GM12878 (cell line): ENCODE results near the gene LRRK1. TPM values are rescaled to one million over a fixed set of nuclear protein-coding genes. Genes with fewer than 3 reads are reported as not detected.

Experiments used
- ATAC-seq: fragments of 200-7000 bp; cut with Tn5 transposase; 3 replicates; pipeline ENCODE4 v1.9.1; 2020; ENCODE audit warnings: mild to moderate bottlenecking, moderate library complexity
- BruUV-seq: library from RNA; stranded (reverse); fragments of 400-500 nt; replicated peaks from 2 replicates; lab custom pipeline; 2021; lab: Mats Ljungman, UMichigan
- CTCF ChIA-PET: fragments of 300-600 bp; sonication (Branson Sonifier 250); formaldehyde crosslinking; extraction: SDS; loops from one replicate; lab custom pipeline; 2021; ENCODE audit warnings: inconsistent platforms; lab: Yijun Ruan, JAX
- POLR2A ChIA-PET: fragments of 350-600 bp; formaldehyde crosslinking; extraction: SDS; loops from one replicate; lab custom pipeline; 2021; ENCODE audit warnings: inconsistent platforms; lab: Charles Lee
- RAD21 ChIA-PET: fragments of 300-600 bp; sonication (Branson Sonifier 250); formaldehyde crosslinking; loops from one replicate; lab custom pipeline; 2023; ENCODE audit warnings: antibody characterized with exemption; ENCODE audit not compliant: unreplicated experiment; lab: Charles Lee
- SMC1A ChIA-PET: fragments of 300-600 bp; sonication (Branson Sonifier 250); formaldehyde crosslinking; loops from one replicate; lab custom pipeline; 2023; ENCODE audit not compliant: unreplicated experiment, uncharacterized antibody; lab: Charles Lee
- DNase-seq: peaks from one replicate; pipeline ENCODE4 v3.0.0-alpha.2; 2011; ENCODE audit warnings: low read depth, low spot score
- FAIRE-seq: peaks from 3 replicates; lab custom pipeline; 2011; peaks lifted over from hg19 to GRCh38; lab: Jason Lieb, UNC
- H2AFZ ChIP-seq: 2 replicates; pipeline ENCODE4 v1.6.0; 2011; ENCODE audit warnings: low read depth, low read length, control low read depth; ENCODE audit not compliant: control insufficient read depth
- H3K27ac ChIP-seq: 2 replicates; pipeline ENCODE4 v1.5.1; 2011; ENCODE audit warnings: control low read depth; ENCODE audit not compliant: control insufficient read depth, insufficient read depth
- H3K27me3 ChIP-seq, 2 experiments: replicated peaks in 1 of 2; 2 replicates each; pipeline versions ENCODE4 v1.6.0 to v1.6.1; 2011; ENCODE audit warnings: low read length in 1 of 2; ENCODE audit not compliant: control insufficient read depth in 2 of 2, insufficient read depth in 2 of 2
- H3K36me3 ChIP-seq, 2 experiments: 2 replicates each; pipeline ENCODE4 v1.5.1; 2011; ENCODE audit warnings: low read length in 1 of 2; ENCODE audit not compliant: control insufficient read depth in 2 of 2, insufficient read depth in 2 of 2
- H3K4me1 ChIP-seq: 2 replicates; pipeline ENCODE4 v1.6.1; 2011; ENCODE audit warnings: mild to moderate bottlenecking, low read length, moderate library complexity, mixed read lengths; ENCODE audit not compliant: control insufficient read depth, insufficient read depth
- H3K4me2 ChIP-seq: 2 replicates; pipeline ENCODE4 v1.6.0; 2011; ENCODE audit warnings: control low read depth; ENCODE audit not compliant: control insufficient read depth, insufficient read depth
- H3K4me3 ChIP-seq: fragments of 200-600 bp; sonication (generic); 2 replicates; pipeline ENCODE4 v1.5.1; 2016
- H3K79me2 ChIP-seq: 2 replicates; pipeline ENCODE4 v1.6.0; 2011; ENCODE audit warnings: low read length; ENCODE audit not compliant: control insufficient read depth, insufficient read depth
- H3K9ac ChIP-seq: 2 replicates; pipeline ENCODE4 v1.8.0; 2011; ENCODE audit warnings: low read length, control low read depth, mixed read lengths; ENCODE audit not compliant: control insufficient read depth, insufficient read depth
- H3K9me3 ChIP-seq: replicated peaks from 3 replicates; pipeline ENCODE4 v1.5.1; 2011; ENCODE audit warnings: mild to moderate bottlenecking, low read length; ENCODE audit not compliant: control insufficient read depth, insufficient read depth
- H4K20me1 ChIP-seq: 2 replicates; pipeline ENCODE4 v1.6.0; 2011; ENCODE audit not compliant: control insufficient read depth, insufficient read depth
- ETV6 ChIP-seq, 2 experiments: fragments of 450-650 bp in 1 of 2; IDR thresholded peaks in 1 of 2; conservative IDR thresholded peaks in 1 of 2; 2 replicates each; pipeline ENCODE4 v1.6.1; 2014; ENCODE audit warnings: antibody characterized with exemption in 1 of 2, borderline replicate concordance in 1 of 2, low read depth in 1 of 2, mild to moderate bottlenecking in 1 of 2, moderate library complexity in 1 of 2
- IRF3 ChIP-seq: fragments of 450-650 bp; IDR thresholded peaks from 2 replicates; pipeline ENCODE4 v1.6.1; 2014; ENCODE audit warnings: mild to moderate bottlenecking
- NR2C1 ChIP-seq: fragments of 450-650 bp; IDR thresholded peaks from 2 replicates; pipeline ENCODE4 v1.6.1; 2017; ENCODE audit warnings: antibody characterized with exemption, mild to moderate bottlenecking, moderate library complexity
- SP1 ChIP-seq: IDR thresholded peaks from one replicate; pipeline ENCODE4 v1.6.1; 2011; ENCODE audit warnings: low read depth, low read length
- WGBS: methylation state at CpG from one replicate; pipeline ENCODE4 v1.1.6; 2016; ENCODE audit warnings: low lambda C conversion rate; ENCODE audit not compliant: insufficient replicate concordance, insufficient coverage; ENCODE audit errors: missing lambda C conversion rate; 5-methylcytosine and 5-hydroxymethylcytosine counted together
- in situ Hi-C: fragments of 300-500 bp; cut with MboI; formaldehyde crosslinking; loops from 9 replicates; pipeline ENCODE4 v1.14.3; 2018; ENCODE audit warnings: mixed read lengths
- intact Hi-C: fragments of 100-400 bp; cut with micrococcal nuclease; formaldehyde crosslinking; loops from one replicate; pipeline ENCODE4 v1.14.2; 2022; ENCODE audit not compliant: unreplicated experiment
- polyA plus RNA-seq, 11 experiments: library from polyadenylated mRNA; depleted of rRNA in 4 of 11; unstranded in 6 of 11; stranded (reverse) in 5 of 11; fragments of >200 nt; fragmentation: Nextera tagmentation in 4 of 11; fragmentation: Illumina TruSeq in 1 of 11; extraction: Ambion mirVana in 4 of 11; extraction: Trizol in 1 of 11; gene quantifications; 1 replicate in 1 of 11; 2 replicates in 10 of 11; pipeline versions ENCODE4 v1.2.1 to v1.2.3, GENCODE V29; 2011 to 2016; ENCODE audit warnings: inconsistent platforms in 2 of 11, missing spikeins in 2 of 11, low read depth in 1 of 11
- total RNA-seq, 4 experiments: library from RNA; depleted of rRNA in 3 of 4; stranded (reverse); fragments of >200 nt in 3 of 4; fragmentation: Illumina TruSeq in 1 of 4; extraction: Trizol in 1 of 4; gene quantifications; 2 replicates each; pipeline versions ENCODE4 v1.2.1 to v1.2.3, GENCODE V29; 2013 to 2021

Gene LRRK1
- total and polyA plus RNA-seq, 10 of the 15 experiments (the other 5 are each of a cell fraction or from before 2014, with no cell fraction given) = 2.2 to 58.3 (median 17.9) TPM

- Histone ChIP-seq H3K4me3 (no peak overlapping the region), H3K4me1 (peaks cover 11% of the 10 kb centered on the region), H3K36me3 (peaks cover 6 to 20% of the 10 kb centered on the region in 2 experiments), H3K79me2 (no peaks in the 10 kb centered on the region), H3K9me3 (no peaks in the 10 kb centered on the region; the same call in 2 of the 3 replicates), H2AFZ (no peak overlapping the region), H3K9ac (no peak overlapping the region), H3K27ac (no peak overlapping the region), H4K20me1 (no peaks in the 10 kb centered on the region), H3K27me3 (no peaks in the 10 kb centered on the region), H3K4me2 (no peak overlapping the region)
- FAIRE-seq (no peak), DNase-seq (no peak), ATAC-seq (no peak)
- TF ChIP-seq ETV6 (conservative IDR thresholded peaks at IDR 0.05 in 1 of 2, IDR thresholded peaks at IDR 0.05 in 1 of 2; ENCODE audit: borderline replicate concordance in 1 of 2, low read depth in 1 of 2) (no peak), SP1 (no peak), NR2C1 (no peak), IRF3 (no peak)
- in situ Hi-C loops = loop anchor here (5.0 kb wide), 2 partner anchors 92 to 377 kb away; partner anchors contain the start of gene LRRK1
- ChIA-PET SMC1A (interaction anchor here (0.6 to 11.7 kb wide), 13 partner anchors 10 to 390 kb away, joined by 3 to 316 read pairs (median 5); partner anchors contain the start of gene LRRK1), POLR2A (interaction anchor here (0.6 to 3.3 kb wide), 2 partner anchors 90 to 177 kb away, joined by 6 to 60 read pairs; partner anchors contain the start of gene LRRK1), RAD21 (interaction anchor here (0.9 to 11.4 kb wide), 7 partner anchors 49 to 248 kb away, joined by 3 to 287 read pairs (median 9); partner anchors contain the start of gene LRRK1), CTCF (interaction anchor here (0.7 to 19.8 kb wide), 34 partner anchors 11 to 632 kb away, joined by 3 to 567 read pairs (median 8); partner anchors contain the start of gene LRRK1)
- BruUV-seq = no TSS peak
- 94% methylated on average over 2 of the region's 2 CpGs for WGBS
- intact Hi-C loops = loop anchor here (2.0 kb wide), 1 partner anchor 382 kb away; no protein-coding TSS in a partner anchor
Measured at GRCh38 chr15:101009176-101009575, 90.0 kb downstream of the LRRK1 start.
